Ramos (cell line): ENCODE results near the gene CDKN2AIP.
"Not testable (repeated sequence)": the region's sequence is repeated elsewhere in the genome, so short reads cannot be mapped to it uniquely, and the experiment has no call there.

Experiments
- in situ Hi-C: fragments of 300-500 bp; cut with MboI; formaldehyde crosslinking; loops from one replicate; pipeline ENCODE4 v1.14.3; 2022; ENCODE audit warnings: low sequenced_read_pairs; ENCODE audit not compliant: unreplicated experiment

CDKN2AIP gene

GRCh38 chr4:183413234-183414200, 30.9 kb upstream of the CDKN2AIP start:
- in situ Hi-C loops: no loop called here

- in situ Hi-C loops: no loop called here
Observed at GRCh38 chr4:183416879-183417755, 27.3 kb upstream of the CDKN2AIP start.

- in situ Hi-C loops: no loop called here
Observed at GRCh38 chr4:183422962-183423631, 21.3 kb upstream of the CDKN2AIP start.

- in situ Hi-C loops: no loop called here
Observed at GRCh38 chr4:183424109-183424744, 20.2 kb upstream of the CDKN2AIP start.

- in situ Hi-C loops: no loop called here
Observed at GRCh38 chr4:183426507-183426906, 17.9 kb upstream of the CDKN2AIP start.

- in situ Hi-C loops: no loop called here
Observed at GRCh38 chr4:183429489-183429888, 14.9 kb upstream of the CDKN2AIP start.

- in situ Hi-C loops: no loop called here
Observed at GRCh38 chr4:183430317-183430993, 14.0 kb upstream of the CDKN2AIP start.

- in situ Hi-C loops: no loop called here
Observed at GRCh38 chr4:183430994-183431347, 13.5 kb upstream of the CDKN2AIP start.

- in situ Hi-C loops: no loop called here
Observed at GRCh38 chr4:183431614-183432013, 12.8 kb upstream of the CDKN2AIP start.

- in situ Hi-C loops: not testable (repeated sequence)
Observed at GRCh38 chr4:183433183-183433582, 11.3 kb upstream of the CDKN2AIP start.

- in situ Hi-C loops: no loop called here
Observed at GRCh38 chr4:183434264-183434663, 10.2 kb upstream of the CDKN2AIP start.

GRCh38 chr4:183434666-183435190, 9.7 kb upstream of the CDKN2AIP start:
- in situ Hi-C loops: no loop called here

- in situ Hi-C loops: no loop called here
Observed at GRCh38 chr4:183435803-183436202, 8.6 kb upstream of the CDKN2AIP start.

- in situ Hi-C loops: no loop called here
Observed at GRCh38 chr4:183436417-183436816, 8.0 kb upstream of the CDKN2AIP start.

- in situ Hi-C loops: no loop called here
Observed at GRCh38 chr4:183437452-183437851, 7.0 kb upstream of the CDKN2AIP start.

GRCh38 chr4:183438458-183439113, 5.8 kb upstream of the CDKN2AIP start:
- in situ Hi-C loops: no loop called here

- in situ Hi-C loops: no loop called here
Observed at GRCh38 chr4:183441276-183441675, 3.2 kb upstream of the CDKN2AIP start.

- in situ Hi-C loops: no loop called here
Observed at GRCh38 chr4:183443655-183444213, 702 bp upstream of the CDKN2AIP start.

GRCh38 chr4:183445097-183445428, 627 bp downstream of the CDKN2AIP start:
- in situ Hi-C loops: no loop called here
